HepG2 (cell line): ENCODE results near the gene RHBG. TPM values are rescaled to one million over a fixed set of nuclear protein-coding genes. Genes with fewer than 3 reads are reported as not detected.

ENCODE experiments used
- AHDC1 ChIP-seq: sonication (generic); formaldehyde crosslinking; IDR thresholded peaks from 2 replicates; pipeline ENCODE4 v1.5.1; 2020; ENCODE audit warnings: mild to moderate bottlenecking, missing genetic modification reagents, borderline replicate concordance
- ARHGAP35 ChIP-seq: sonication (generic); formaldehyde crosslinking; IDR thresholded peaks from 2 replicates; pipeline ENCODE4 v1.9.0; 2022; ENCODE audit warnings: mild to moderate bottlenecking, inconsistent platforms, moderate library complexity, missing genetic modification reagents, borderline replicate concordance
- EHMT2 ChIP-seq: fragments of 200-600 bp; sonication (generic); IDR thresholded peaks from 2 replicates; pipeline ENCODE4 v1.7.0; 2017; ENCODE audit warnings: antibody characterized with exemption, low read depth, low read length, borderline replicate concordance
- FOXK2 ChIP-seq: fragments of 450-650 bp; IDR thresholded peaks from 2 replicates; pipeline ENCODE4 v1.6.1; 2016
- GLI4 ChIP-seq: sonication (generic); formaldehyde crosslinking; IDR thresholded peaks from 2 replicates; pipeline ENCODE4 v1.5.1; 2020; ENCODE audit warnings: missing genetic modification reagents, mild to moderate bottlenecking, moderate library complexity, borderline replicate concordance
- IRX3 ChIP-seq: sonication (generic); formaldehyde crosslinking; IDR thresholded peaks from 2 replicates; pipeline ENCODE4 v1.8.1; 2023; ENCODE audit warnings: mild to moderate bottlenecking, low read depth, missing genetic modification reagents, borderline replicate concordance
- MAFG ChIP-seq: sonication (generic); formaldehyde crosslinking; IDR thresholded peaks from 2 replicates; pipeline ENCODE4 v1.5.1; 2020; ENCODE audit warnings: mild to moderate bottlenecking, missing genetic modification reagents
- MXD4 ChIP-seq: IDR thresholded peaks from 2 replicates; pipeline ENCODE4 v1.6.1; 2016; ENCODE audit warnings: mild to moderate bottlenecking, missing biosample characterization, missing genetic modification reagents
- NFYC ChIP-seq: IDR thresholded peaks from 2 replicates; pipeline ENCODE4 v1.6.1; 2016; ENCODE audit warnings: missing genetic modification reagents, missing compliant biosample characterization
- PAF1 ChIP-seq: IDR thresholded peaks from 2 replicates; pipeline ENCODE4 v1.6.1; 2016; ENCODE audit warnings: missing genetic modification reagents, missing compliant biosample characterization
- RXRB ChIP-seq: IDR thresholded peaks from 2 replicates; pipeline ENCODE4 v1.6.1; 2016; ENCODE audit warnings: borderline replicate concordance, missing genetic modification reagents, missing compliant biosample characterization
- SMAD1 ChIP-seq: sonication (generic); formaldehyde crosslinking; IDR thresholded peaks from 2 replicates; pipeline ENCODE4 v1.4.0; 2020; ENCODE audit warnings: missing genetic modification reagents, low read depth, mild to moderate bottlenecking, borderline replicate concordance
- SRSF4 ChIP-seq: fragments of 200-400 bp; formaldehyde crosslinking; IDR thresholded peaks from one replicate; pipeline ENCODE4 v1.6.1; 2018; ENCODE audit warnings: mild to moderate bottlenecking, low read depth, low read length, moderate library complexity; ENCODE audit not compliant: poor library complexity, severe bottlenecking
- TBL1XR1 ChIP-seq: fragments of 150-350 bp; IDR thresholded peaks from 2 replicates; pipeline ENCODE4 v1.6.1; 2014; ENCODE audit warnings: borderline replicate concordance, low read length; ENCODE audit not compliant: partially characterized antibody
- ZC3H4 ChIP-seq: sonication (generic); formaldehyde crosslinking; IDR thresholded peaks from 2 replicates; pipeline ENCODE4 v1.4.0; 2020; ENCODE audit warnings: missing genetic modification reagents, borderline replicate concordance
- ZFP36 ChIP-seq: fragments of 150-350 bp; IDR thresholded peaks from 2 replicates; pipeline ENCODE4 v1.6.1; 2018; ENCODE audit warnings: borderline replicate concordance, low read length, low read depth; ENCODE audit not compliant: partially characterized antibody
- ZFX ChIP-seq: sonication (generic); formaldehyde crosslinking; IDR thresholded peaks from 2 replicates; pipeline ENCODE4 v1.4.0; 2020; ENCODE audit warnings: mild to moderate bottlenecking, low read depth, missing genetic modification reagents, moderate library complexity
- ZNF121 ChIP-seq: sonication (generic); formaldehyde crosslinking; IDR thresholded peaks from 2 replicates; pipeline ENCODE4 v1.5.0; 2020; ENCODE audit warnings: mild to moderate bottlenecking, missing genetic modification reagents
- ZNF7 ChIP-seq: IDR thresholded peaks from 2 replicates; pipeline ENCODE4 v1.6.1; 2016; ENCODE audit warnings: missing biosample characterization, missing genetic modification reagents
- ZNF724P ChIP-seq: sonication (generic); formaldehyde crosslinking; IDR thresholded peaks from 2 replicates; pipeline ENCODE4 v1.8.0; 2022; ENCODE audit warnings: missing genetic modification reagents, borderline replicate concordance
- ZNF747 ChIP-seq: sonication (generic); formaldehyde crosslinking; IDR thresholded peaks from 2 replicates; pipeline ENCODE4 v1.8.1; 2023; ENCODE audit warnings: missing genetic modification reagents, mild to moderate bottlenecking, borderline replicate concordance
- ZNF878 ChIP-seq: sonication (generic); formaldehyde crosslinking; IDR thresholded peaks from 2 replicates; pipeline ENCODE4 v1.8.1; 2023; ENCODE audit warnings: mild to moderate bottlenecking, missing genetic modification reagents, moderate library complexity
- ZSCAN22 ChIP-seq: sonication (generic); formaldehyde crosslinking; IDR thresholded peaks from 2 replicates; pipeline ENCODE4 v1.4.0; 2020; ENCODE audit warnings: mild to moderate bottlenecking, missing genetic modification reagents
- polyA plus RNA-seq, 8 experiments: library from polyadenylated mRNA; depleted of rRNA in 3 of 8; stranded (reverse) in 7 of 8; unstranded in 1 of 8; fragments of >200 nt; fragmentation: Illumina TruSeq in 4 of 8; extraction: Trizol in 4 of 8; gene quantifications; 2 replicates each; pipeline versions ENCODE4 v1.2.1 to v1.2.3, GENCODE V29; 2011 to 2016; ENCODE audit warnings: low read depth in 4 of 8, missing spikeins in 1 of 8, mixed read lengths in 1 of 8; ENCODE audit not compliant: insufficient read depth in 1 of 8
- total RNA-seq, 5 experiments: library from RNA; depleted of rRNA; stranded (reverse); fragments of >200 nt; fragmentation: Illumina TruSeq; extraction: Trizol; gene quantifications; 2 replicates each; pipeline ENCODE4 v1.2.3, GENCODE V29; 2016; ENCODE audit warnings: low read depth in 1 of 5
- TF ChIP-seq, protein P1 (sequence below): sonication (generic); formaldehyde crosslinking; IDR thresholded peaks from 2 replicates; pipeline ENCODE4 v1.8.1; 2023; ENCODE audit warnings: mild to moderate bottlenecking, missing genetic modification reagents

The RHBG gene
- total and polyA plus RNA-seq, 2 of the 13 experiments (the other 11 are each of a cell fraction or from before 2014, with no cell fraction given), result 61.8 to 73.5 TPM

GRCh38 chr1:156371553-156372264 lies 2.7 kb downstream of the RHBG start (continued):
- TF ChIP-seq AHDC1 (CRISPR knock-in tag) (peak; percentile 93; the same call in 1 of the 2 replicates), ZFP36 (peak; percentile 74), ZC3H4 (CRISPR knock-in tag) (peak; percentile 76; the same call in 1 of the 2 replicates), ARHGAP35 (CRISPR knock-in tag) (no peak), ZNF121 (CRISPR knock-in tag) (0 out of 2 replicates have a peak, but pooled peaks have one; percentile 42), MAFG (CRISPR knock-in tag) (no peak), ZFX (CRISPR knock-in tag) (peak; percentile 10; the same call in 1 of the 2 replicates), GLI4 (CRISPR knock-in tag) (no peak), FOXK2 (0 out of 2 replicates have a peak, but pooled peaks have one; percentile 43), TBL1XR1 (peak; percentile 68), ZSCAN22 (peak; percentile 97), ZNF7 (CRISPR knock-in tag) (no peak), ZNF878 (CRISPR knock-in tag) (peak; percentile 65; the same call in 1 of the 2 replicates), RXRB (CRISPR knock-in tag) (peak; percentile 98), IRX3 (no peak), MXD4 (CRISPR knock-in tag) (no peak), ZNF724P (CRISPR knock-in tag) (no peak), PAF1 (CRISPR knock-in tag) (peak; percentile 78; the same call in 1 of the 2 replicates), NFYC (peak; percentile 61), SMAD1 (0 out of 2 replicates have a peak, but pooled peaks have one; percentile 20), SRSF4 (no peak), ZNF747 (CRISPR knock-in tag) (peak; percentile 68; the same call in 1 of the 2 replicates), EHMT2 (no peak; the same call in 1 of the 2 replicates)
- TF ChIP-seq, protein P1, sequence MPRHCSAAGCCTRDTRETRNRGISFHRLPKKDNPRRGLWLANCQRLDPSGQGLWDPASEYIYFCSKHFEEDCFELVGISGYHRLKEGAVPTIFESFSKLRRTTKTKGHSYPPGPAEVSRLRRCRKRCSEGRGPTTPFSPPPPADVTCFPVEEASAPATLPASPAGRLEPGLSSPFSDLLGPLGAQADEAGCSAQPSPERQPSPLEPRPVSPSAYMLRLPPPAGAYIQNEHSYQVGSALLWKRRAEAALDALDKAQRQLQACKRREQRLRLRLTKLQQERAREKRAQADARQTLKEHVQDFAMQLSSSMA (CRISPR knock-in tag), result no peak
